Keratinocyte (primary cell): ENCODE data around the gene CRAMP1. TPM values are rescaled to one million over a fixed set of nuclear protein-coding genes. Genes with fewer than 3 reads are reported as not detected.

Experiments used
- DNase-seq: peaks from one replicate; pipeline ENCODE4 v3.0.0-alpha.2; 2011; ENCODE audit warnings: low read depth, missing footprints, low spot score
- FAIRE-seq: peaks from 2 replicates; lab custom pipeline; 2011; peaks lifted over from hg19 to GRCh38; lab: Jason Lieb, UNC
- H2AFZ ChIP-seq: 2 replicates; pipeline ENCODE4 v1.6.0; 2012; ENCODE audit warnings: low read length, control low read depth, inconsistent platforms; ENCODE audit not compliant: control insufficient read depth
- H3K27ac ChIP-seq: 2 replicates; pipeline ENCODE4 v1.5.1; 2011; ENCODE audit warnings: low read length; ENCODE audit not compliant: control insufficient read depth, insufficient read depth
- H3K27me3 ChIP-seq: 3 replicates; pipeline ENCODE4 v1.6.0; 2011; ENCODE audit warnings: low read length; ENCODE audit not compliant: control insufficient read depth, insufficient read depth; ENCODE audit errors: extremely low read depth
- H3K36me3 ChIP-seq, 2 experiments: 2 replicates in 1 of 2; 3 replicates in 1 of 2; pipeline ENCODE4 v1.5.1; 2011; ENCODE audit warnings: low read length in 2 of 2, mild to moderate bottlenecking in 1 of 2; ENCODE audit not compliant: control insufficient read depth in 2 of 2, insufficient read depth in 2 of 2; ENCODE audit errors: extremely low read depth in 1 of 2
- H3K4me1 ChIP-seq: 3 replicates; pipeline ENCODE4 v1.5.1; 2011; ENCODE audit warnings: low read length; ENCODE audit not compliant: control insufficient read depth, insufficient read depth; ENCODE audit errors: extremely low read depth
- H3K4me2 ChIP-seq: 3 replicates; pipeline ENCODE4 v1.6.0; 2011; ENCODE audit warnings: low read depth, low read length; ENCODE audit not compliant: control insufficient read depth, insufficient read depth; ENCODE audit errors: extremely low read depth
- H3K4me3 ChIP-seq, 3 experiments: fragments of 200-600 bp in 1 of 3; sonication (generic) in 1 of 3; 2 replicates in 2 of 3; 3 replicates in 1 of 3; pipeline ENCODE4 v1.5.1; 2011 to 2016; ENCODE audit warnings: low read length in 3 of 3, mild to moderate bottlenecking in 3 of 3, control low read depth in 2 of 3, inconsistent platforms in 1 of 3, low read depth in 1 of 3, mixed read lengths in 1 of 3, mixed run types in 1 of 3, moderate library complexity in 1 of 3; ENCODE audit not compliant: control insufficient read depth in 2 of 3, insufficient read depth in 2 of 3; ENCODE audit errors: extremely low read depth in 1 of 3
- H3K79me2 ChIP-seq: 2 replicates; pipeline ENCODE4 v1.6.0; 2012; ENCODE audit warnings: low read length; ENCODE audit not compliant: control insufficient read depth, insufficient read depth
- H3K9ac ChIP-seq: 3 replicates; pipeline ENCODE4 v1.6.0; 2011; ENCODE audit warnings: low read length; ENCODE audit not compliant: control insufficient read depth, insufficient read depth; ENCODE audit errors: extremely low read depth
- H3K9me1 ChIP-seq: 3 replicates; pipeline ENCODE4 v1.6.0; 2011; ENCODE audit warnings: low read length; ENCODE audit not compliant: control insufficient read depth, insufficient read depth; ENCODE audit errors: extremely low read depth
- H3K9me3 ChIP-seq: 2 replicates; pipeline ENCODE4 v1.5.1; 2012; ENCODE audit warnings: low read depth, low read length; ENCODE audit not compliant: control insufficient read depth
- H4K20me1 ChIP-seq: 3 replicates; pipeline ENCODE4 v1.6.0; 2011; ENCODE audit warnings: low read length; ENCODE audit not compliant: control insufficient read depth, insufficient read depth; ENCODE audit errors: extremely low read depth
- CTCF ChIP-seq, 3 experiments: IDR thresholded peaks in 1 of 3; conservative IDR thresholded peaks in 1 of 3; optimal IDR thresholded peaks in 1 of 3; 2 replicates in 2 of 3; 3 replicates in 1 of 3; pipeline versions ENCODE3 to v1.5.1; 2011; ENCODE audit warnings: low read length in 3 of 3, mild to moderate bottlenecking in 3 of 3, moderate library complexity in 2 of 3, control low read depth in 1 of 3, inconsistent platforms in 1 of 3; ENCODE audit not compliant: insufficient read depth in 2 of 3; ENCODE audit errors: extremely low read depth in 1 of 3
- EZH2 ChIP-seq: IDR thresholded peaks from one replicate; pipeline ENCODE4 v1.6.1; 2012; ENCODE audit warnings: inconsistent platforms, mild to moderate bottlenecking, low read length, moderate library complexity
- dilution Hi-C: fragments of 300-500 bp; cut with MboI; formaldehyde crosslinking; loops from one replicate; pipeline ENCODE4 v1.7.0; 2020; ENCODE audit warnings: low sequenced_read_pairs; ENCODE audit not compliant: extremely low pct_ligation_motif_present
- polyA plus RNA-seq, 5 experiments: library from polyadenylated mRNA; depleted of rRNA in 3 of 5; stranded (reverse) in 3 of 5; stranded (forward) in 1 of 5; unstranded in 1 of 5; fragments of >200 nt; gene quantifications; 1 replicate in 1 of 5; 2 replicates in 3 of 5; 3 replicates in 1 of 5; pipeline versions ENCODE4 v1.2.1 to v1.2.3, GENCODE V29; 2011 to 2012; ENCODE audit warnings: missing spikeins in 2 of 5, low read depth in 1 of 5, low replicate concordance in 1 of 5

Gene CRAMP1
- polyA plus RNA-seq, 1 donor (not counting 4 experiments of a cell fraction or from before 2014, with no cell fraction given): 6.5 TPM

GRCh38 chr16:1563786-1564185 is 48.4 kb upstream of the CRAMP1 start:
- Histone ChIP-seq H3K4me1 (no peaks in the 10 kb centered on the region), H2AFZ (no peak overlapping the region), H3K9me1 (no peaks in the 10 kb centered on the region), H4K20me1 (no peaks in the 10 kb centered on the region), H3K79me2 (no peaks in the 10 kb centered on the region), H3K27me3 (no peaks in the 10 kb centered on the region), H3K9me3 (no peaks in the 10 kb centered on the region), H3K27ac (no peak overlapping the region), H3K36me3 (peaks cover 0 to 14% of the 10 kb centered on the region in 2 experiments), H3K9ac (no peak overlapping the region), H3K4me3 (no peak overlapping the region), H3K4me2 (no peak overlapping the region)
- DNase-seq (no peak), FAIRE-seq (no peak)
- no peak for TF ChIP-seq CTCF (optimal IDR thresholded peaks at IDR 0.05 in 1 of 3, IDR thresholded peaks at IDR 0.05 in 1 of 3, conservative IDR thresholded peaks at IDR 0.05 in 1 of 3; ENCODE audit: extremely low read depth in 1 of 3, insufficient read depth in 2 of 3, low read length in 3 of 3)
- TF ChIP-seq EZH2: no peak
- dilution Hi-C loops: no loop called here

DNA sequence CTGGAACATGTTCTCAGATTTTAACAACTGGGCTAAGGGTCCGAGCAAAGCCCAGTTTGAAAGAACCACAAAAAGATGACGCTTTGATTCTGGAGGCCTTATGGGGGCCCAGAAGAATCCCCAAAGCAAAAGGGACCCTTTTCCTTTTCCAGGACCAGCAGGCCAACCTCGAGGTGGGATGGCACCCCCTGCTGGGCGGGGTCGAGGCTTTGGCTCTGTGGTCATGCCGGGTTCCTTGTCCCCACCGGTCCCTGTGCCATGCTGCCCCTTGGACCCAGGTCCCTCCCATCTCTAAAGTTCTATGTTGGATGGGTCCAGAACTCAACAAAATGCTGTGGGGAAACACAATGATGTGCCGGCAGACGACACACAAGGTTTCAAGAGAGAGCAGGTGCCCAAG is 47.8 kb upstream of the CRAMP1 start:
- no peak overlapping the region for H3K27ac ChIP-seq
- dilution Hi-C loops: no loop called here
- peaks cover 0 to 13% of the 10 kb centered on the region in 2 experiments for H3K36me3 ChIP-seq
- TF ChIP-seq EZH2 (no peak), CTCF (optimal IDR thresholded peaks at IDR 0.05 in 1 of 3, IDR thresholded peaks at IDR 0.05 in 1 of 3, conservative IDR thresholded peaks at IDR 0.05 in 1 of 3; ENCODE audit: extremely low read depth in 1 of 3, insufficient read depth in 2 of 3, low read length in 3 of 3) (peak; percentile 17 to 50 (median 17))
- H3K27me3 ChIP-seq: no peaks in the 10 kb centered on the region
- H3K4me3 ChIP-seq: no peak overlapping the region
- no peaks in the 10 kb centered on the region for H3K79me2 ChIP-seq
- no peaks in the 10 kb centered on the region for H3K4me1 ChIP-seq
- no peak overlapping the region for H3K4me2 ChIP-seq
- no peaks in the 10 kb centered on the region for H4K20me1 ChIP-seq
- DNase-seq: no peak
- no peaks in the 10 kb centered on the region for H3K9me3 ChIP-seq
- no peak overlapping the region for H3K9ac ChIP-seq
- H2AFZ ChIP-seq: no peak overlapping the region
- FAIRE-seq: no peak
- no peaks in the 10 kb centered on the region for H3K9me1 ChIP-seq
